GM11168 (cell line): Measurements from ENCODE around the gene RGMA.

Experiments
- in situ Hi-C: fragments of 300-500 bp; cut with MboI; formaldehyde crosslinking; loops from one replicate; pipeline ENCODE4 v1.12.0; 2022; ENCODE audit warnings: low sequenced_read_pairs; ENCODE audit not compliant: unreplicated experiment

The RGMA gene

DNA sequence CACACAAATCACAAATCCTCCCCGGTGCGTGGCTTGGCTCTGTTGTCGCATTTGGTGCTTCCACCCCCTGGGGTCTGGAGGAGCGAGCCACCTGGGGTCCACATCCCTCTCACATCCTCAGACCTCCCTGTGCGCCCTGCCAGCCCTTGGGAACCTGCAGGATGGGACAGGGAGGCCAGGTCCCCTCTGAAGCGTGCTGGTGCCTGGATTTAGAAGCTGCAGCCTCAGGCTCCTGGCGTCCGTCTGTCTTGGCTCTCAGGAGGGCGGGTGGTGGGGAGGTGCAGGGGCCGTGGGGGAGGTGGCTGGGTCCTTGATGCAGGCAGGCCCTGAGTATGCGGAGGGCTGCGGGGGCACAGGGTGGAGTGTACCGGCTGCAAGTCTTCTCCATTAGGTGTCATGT lies 38.4 kb downstream of the RGMA start:
- in situ Hi-C loops, result no loop called here

DNA sequence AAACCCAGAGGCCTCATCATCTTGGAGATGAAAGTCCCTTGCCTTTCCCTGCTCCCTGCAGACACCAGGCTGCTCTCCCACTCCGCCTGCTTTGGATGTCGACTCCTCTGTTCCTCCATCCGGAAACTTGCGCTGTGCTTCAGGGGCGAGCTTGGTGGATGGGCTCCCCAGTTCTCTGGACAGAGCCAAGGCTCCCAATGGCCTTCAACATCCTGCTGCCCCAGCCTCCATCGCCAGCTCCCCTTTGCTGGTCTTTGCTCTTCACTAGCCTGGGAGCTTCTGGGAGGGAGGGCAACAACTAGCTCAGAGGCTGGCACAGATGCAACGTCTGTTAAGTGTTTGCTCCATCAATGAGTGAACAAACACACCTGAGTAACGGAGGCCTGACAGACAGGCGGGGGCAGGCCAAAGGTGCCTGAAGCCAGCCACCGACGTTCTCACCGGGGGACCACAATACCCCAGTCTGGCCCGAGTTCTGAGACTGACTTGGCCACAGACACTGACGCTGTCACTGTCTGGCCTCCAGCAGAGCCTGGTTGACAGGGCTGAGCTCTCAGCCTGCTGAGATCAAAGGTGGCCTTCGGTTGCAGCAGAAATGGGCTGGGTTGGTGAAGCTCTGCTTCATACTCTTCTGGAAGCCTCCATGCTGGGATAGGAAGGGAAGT lies 39.0 kb downstream of the RGMA start:
- in situ Hi-C loops, result no loop called here

- in situ Hi-C loops, result no loop called here
These were observed 39.8 kb downstream of the RGMA start for GRCh38 chr15:93049233-93049632.

DNA sequence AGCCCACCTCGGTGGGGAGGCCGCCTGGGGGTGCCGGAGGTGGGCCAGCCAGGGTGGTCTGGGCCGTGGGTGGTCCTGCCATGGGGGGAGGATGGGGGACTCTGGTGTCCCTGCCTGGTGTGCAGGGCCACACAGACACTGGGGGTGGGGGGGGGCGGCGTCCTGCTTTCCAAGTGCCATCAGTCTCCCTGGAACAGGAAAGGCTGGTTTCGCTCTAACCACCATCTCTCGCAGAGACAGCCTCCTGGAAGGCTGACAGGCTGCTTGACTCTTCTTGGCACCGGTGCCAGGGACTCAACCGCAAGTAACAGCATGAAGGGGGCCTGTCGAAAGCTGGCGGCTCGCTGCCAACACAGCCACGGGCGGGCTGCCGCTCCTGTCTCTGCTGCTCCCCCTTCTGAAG lies 40.3 kb downstream of the RGMA start:
- in situ Hi-C loops, result no loop called here

- in situ Hi-C loops, result no loop called here
These were observed 40.6 kb downstream of the RGMA start for GRCh38 chr15:93048426-93048721.

DNA sequence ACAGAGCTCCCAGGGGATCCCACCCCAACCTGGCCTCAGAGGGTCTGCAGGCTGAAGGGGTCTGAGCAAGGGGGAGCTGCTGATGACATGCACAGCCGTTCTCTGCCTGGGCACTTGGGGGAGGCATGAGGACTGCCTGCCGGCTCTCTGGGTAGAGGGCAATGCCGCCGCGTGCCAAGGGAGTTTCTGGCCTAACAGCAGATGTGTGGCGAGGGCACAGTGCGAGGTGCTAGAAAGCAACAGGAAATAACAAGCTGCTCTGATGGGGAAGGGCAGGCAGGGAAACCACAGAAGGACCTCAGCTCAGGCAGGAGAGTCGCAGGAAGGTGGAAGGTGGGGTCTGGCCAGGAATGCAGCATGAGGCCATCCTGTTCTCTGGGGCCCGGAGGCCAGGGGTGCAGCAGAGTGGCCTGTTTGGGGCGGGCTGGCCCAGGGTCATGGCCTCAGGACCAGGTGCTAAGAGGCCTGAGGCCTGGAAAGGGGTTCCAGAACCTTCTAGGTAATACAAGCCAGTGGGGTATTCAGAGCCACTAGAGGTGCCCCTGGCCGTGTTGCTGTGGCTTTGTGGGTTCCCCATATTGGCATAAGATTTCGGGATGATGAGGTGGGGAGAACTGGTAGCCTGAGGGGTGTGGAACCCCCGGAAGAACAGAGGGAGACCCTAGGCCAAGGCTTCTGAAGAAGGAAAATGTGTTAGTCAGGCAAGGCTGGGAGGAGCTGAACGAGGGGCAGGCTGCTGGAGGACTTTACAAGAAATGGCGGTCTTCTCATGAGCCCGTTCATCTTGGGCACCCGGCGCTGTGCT lies 41.2 kb downstream of the RGMA start:
- in situ Hi-C loops, result no loop called here

DNA sequence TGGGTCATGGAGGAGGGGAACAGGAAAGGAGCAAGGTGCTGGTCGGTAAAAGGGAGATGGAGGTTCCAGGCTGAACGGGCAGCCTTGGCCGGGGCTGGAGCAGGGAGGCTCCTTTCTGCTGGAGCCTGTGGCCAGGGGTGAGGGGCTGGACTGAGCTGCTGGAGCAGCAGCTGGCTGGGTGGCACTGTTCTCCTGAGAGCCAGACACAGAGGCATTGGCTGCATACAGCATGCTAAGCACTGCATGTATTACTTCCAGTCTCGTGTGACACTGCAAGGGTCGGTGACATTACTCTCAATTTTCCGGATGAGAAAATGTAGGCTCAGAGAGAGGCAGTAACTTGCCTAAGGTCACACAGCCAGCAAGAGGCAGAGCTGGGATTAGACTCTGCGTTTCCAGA lies 42.3 kb downstream of the RGMA start:
- in situ Hi-C loops, result no loop called here

DNA sequence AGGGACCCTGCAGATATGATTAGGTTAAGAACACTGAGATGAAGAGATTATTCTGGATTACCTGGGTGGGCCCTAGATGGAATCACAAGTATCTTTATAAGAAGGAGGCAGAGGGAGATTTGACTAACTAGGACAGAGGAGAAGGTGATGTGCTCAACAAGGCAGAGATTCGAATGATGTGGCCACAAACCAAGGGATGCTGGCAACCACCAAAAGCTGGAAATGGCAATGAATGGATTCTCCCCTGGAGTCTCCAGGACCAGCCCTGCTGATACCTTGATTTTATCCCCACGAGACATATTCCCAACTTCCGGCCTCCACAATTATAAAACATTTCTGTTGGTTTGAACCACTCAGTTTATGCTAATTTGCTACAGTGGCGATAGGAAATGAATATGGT lies 42.9 kb downstream of the RGMA start:
- in situ Hi-C loops, result no loop called here

DNA sequence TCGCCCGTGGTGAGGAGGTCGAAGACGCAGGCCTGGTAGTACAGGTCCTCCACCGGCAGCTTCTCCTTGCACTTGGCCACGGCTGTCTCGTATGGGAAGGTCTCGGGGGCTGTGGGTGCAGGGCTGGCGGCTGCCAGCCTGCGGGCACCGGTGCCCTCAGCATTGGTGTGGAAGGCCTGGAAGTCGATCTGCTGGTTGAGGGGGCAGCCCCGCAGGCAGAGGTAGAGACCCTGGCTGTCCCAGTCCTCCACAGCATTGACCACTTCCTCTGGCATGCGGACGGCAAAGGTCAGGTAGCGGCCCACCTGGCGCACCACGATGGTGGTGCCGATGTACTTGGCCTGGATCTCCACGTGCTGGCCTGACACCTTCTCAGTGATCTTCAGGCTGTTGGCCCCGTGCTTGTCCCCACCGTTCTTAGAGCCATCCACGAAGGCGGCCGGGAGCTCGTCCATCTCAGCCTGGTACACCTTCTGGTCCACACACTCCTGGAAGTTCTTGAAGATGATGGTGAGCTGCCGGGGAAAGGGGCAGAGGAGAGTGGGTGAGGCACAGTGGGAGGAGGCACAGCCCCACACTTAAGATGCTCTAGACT lies 43.7 kb downstream of the RGMA start:
- in situ Hi-C loops, result no loop called here

GRCh38 chr15:93044301-93045190 lies 44.5 kb downstream of the RGMA start:
- in situ Hi-C loops, result no loop called here

DNA sequence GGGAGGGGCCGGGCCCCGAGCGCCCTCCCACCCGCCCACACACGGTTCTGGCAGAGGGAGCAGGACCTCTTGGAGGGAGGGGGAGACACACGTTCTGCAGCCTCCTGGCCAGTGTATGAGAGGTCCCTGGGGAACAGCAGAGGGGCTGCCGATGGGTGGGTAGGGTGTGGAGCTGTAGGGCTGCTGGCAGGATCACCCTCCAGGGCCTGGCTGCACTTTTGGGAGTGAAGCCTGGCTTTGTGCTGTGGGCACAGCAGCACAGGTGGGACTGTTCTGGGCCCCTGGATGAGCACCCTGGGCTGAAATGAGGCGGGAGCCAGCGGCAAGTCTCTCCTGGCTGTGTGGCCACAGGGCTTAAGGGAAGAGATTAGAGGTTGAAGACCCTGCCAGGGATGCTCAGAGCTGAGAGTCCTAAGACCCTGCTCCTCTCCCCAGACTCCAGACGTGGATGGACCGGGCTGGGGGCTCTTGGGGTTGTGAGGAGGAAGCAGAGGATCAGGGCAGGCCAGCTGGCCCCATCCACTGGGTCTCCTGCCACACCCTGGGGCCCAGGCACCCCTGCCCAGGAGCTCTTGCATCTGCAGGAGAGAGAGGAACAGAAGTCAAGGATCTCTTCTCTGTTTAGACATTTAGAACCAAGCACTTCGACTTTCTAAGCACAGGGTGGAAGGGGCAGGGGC lies 45.2 kb downstream of the RGMA start:
- in situ Hi-C loops, result no loop called here

- in situ Hi-C loops, result no loop called here
These were observed 46.2 kb downstream of the RGMA start for GRCh38 chr15:93042691-93043378.

DNA sequence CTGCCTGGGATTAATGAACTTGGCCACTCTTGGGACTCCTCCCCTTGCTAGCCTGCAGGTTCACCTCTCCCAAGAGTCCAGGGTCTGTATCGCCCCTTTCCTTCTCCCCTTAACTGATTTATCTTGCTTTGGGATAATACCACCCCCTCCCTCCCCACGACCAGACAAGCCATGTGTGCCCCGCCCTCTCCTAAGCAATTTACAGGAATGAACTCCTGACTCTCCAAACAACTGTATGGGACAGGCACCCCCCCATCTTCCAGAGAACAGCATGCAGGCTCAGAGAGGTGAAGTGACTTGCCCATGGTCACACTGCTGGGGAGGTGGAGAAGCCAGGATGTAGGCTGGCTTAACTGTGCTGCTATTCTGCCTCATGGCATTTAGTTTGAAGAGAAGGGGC lies 46.8 kb downstream of the RGMA start:
- in situ Hi-C loops, result no loop called here

DNA sequence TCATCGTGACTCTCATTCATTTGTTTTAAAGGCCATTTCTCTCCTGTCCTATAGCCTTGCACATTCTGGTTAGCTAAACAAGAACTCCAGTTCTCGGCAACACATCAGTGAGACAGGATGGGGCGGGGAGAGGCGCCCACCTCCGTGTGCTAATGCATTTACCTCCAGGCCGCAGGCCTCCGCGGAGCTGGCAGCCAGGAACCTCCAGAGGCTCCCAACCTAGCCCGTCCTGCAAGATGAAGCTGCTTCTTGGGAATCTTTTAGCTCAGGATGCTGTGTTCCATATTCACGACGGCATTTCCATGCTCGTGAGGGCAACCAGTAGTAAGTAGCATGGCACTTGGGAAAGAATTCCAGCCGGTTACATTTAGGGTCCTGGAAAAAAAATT lies 47.9 kb downstream of the RGMA start:
- in situ Hi-C loops, result no loop called here

DNA sequence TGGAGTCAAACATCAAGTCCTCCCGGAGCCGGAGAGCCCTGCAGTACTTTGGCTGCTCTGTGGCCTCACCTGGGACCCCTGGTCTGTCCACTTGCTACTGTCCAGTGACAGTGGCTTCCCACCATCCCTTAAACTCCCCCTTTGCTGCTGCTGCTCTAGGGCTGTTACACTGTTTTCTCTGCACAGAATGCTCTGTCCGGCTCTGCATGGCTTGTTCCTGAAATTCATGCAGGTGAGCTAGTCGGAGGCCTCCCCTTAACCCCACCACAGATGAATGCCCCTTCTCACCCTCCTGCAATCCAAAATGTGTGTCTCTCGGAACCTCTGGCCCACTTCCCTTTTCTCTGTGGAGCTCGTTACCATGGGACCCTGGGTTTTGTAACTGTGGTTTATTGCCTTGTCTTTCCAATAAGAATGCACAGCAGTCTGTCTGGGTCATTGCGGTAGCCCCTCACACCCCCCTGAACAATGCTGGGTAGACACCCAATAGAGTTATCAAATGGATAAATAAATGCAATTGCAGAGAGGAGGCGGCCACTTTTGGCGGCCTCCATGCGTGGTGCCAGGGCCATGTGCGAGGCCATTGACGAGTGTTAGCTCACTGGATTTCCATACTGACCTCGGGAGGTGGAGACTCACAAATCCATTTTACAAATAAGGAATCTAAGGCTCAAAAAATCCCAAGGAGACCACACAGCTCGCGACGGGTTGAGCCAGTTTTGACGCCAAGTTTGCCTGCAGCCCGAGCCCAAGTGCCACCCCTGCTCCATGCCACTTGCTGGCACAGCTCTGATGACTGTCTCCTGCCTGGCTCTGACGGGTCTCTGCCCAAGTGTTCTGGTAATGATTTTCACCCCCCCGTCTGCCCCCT lies 48.5 kb downstream of the RGMA start:
- in situ Hi-C loops, result no loop called here

GRCh38 chr15:93039562-93040287 lies 49.3 kb downstream of the RGMA start:
- in situ Hi-C loops, result loop anchor here (10.0 kb wide), 1 partner anchor 1075 kb away; no protein-coding TSS in a partner anchor

DNA sequence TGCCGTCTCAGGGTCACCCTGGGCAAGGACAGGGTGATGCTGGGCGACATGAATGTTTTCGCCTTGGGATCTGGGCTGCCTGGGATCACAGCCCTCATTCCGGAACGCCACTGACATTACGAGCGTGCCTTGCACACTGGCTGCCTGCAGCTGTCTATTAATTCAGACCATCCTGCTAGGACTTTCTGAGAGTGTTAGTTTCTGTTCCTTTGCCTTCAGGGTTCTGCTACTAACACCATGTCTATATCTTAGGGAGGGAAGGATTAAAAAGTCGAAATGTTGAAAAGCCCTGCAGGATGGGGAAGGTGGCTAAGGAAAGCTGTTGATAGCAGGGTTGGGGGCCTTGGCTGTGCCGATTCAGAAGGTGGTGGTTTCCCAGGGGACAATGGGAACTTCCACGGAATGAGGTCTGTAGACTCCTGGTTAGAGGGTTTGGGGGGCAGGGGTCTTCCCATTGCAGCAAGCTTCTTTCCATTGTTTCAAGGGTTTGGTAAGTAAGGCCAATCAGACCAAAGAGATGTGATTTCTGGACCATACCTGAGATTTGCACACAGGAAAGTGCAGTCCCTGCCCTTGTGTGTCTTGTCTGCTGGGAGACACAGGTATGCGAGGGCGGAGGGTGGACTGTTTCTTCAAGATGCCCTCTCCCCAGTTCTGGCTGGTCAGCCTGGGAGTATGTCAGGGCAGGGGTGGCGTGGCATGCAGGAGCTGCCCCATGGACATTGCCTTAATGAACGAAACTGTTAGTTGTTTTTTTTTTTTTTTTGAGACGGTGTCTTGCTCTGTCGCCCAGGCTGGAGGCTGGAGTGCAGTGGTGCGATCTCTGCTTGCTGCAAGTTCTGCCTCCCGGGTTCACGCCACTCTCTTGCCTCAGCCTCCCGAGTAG lies 50.9 kb downstream of the RGMA start:
- in situ Hi-C loops, result loop anchor here (10.0 kb wide), 1 partner anchor 1077 kb away; no protein-coding TSS in a partner anchor
